HEK293 (cell line): ENCODE measurements around the gene TBC1D9B.

ENCODE experiments used
- YY1 ChIP-seq: fragments of 450-650 bp; formaldehyde crosslinking; IDR thresholded peaks from 2 replicates; pipeline ENCODE4 v1.5.1; 2018; ENCODE audit warnings: missing biosample characterization, missing genetic modification characterization
- ZIC2 ChIP-seq: fragments of 450-650 bp; formaldehyde crosslinking; IDR thresholded peaks from 2 replicates; pipeline ENCODE4 v1.5.1; 2016; ENCODE audit warnings: missing biosample characterization, missing genetic modification characterization
- ZNF140 ChIP-seq: fragments of 450-650 bp; formaldehyde crosslinking; IDR thresholded peaks from 2 replicates; pipeline ENCODE4 v1.5.1; 2016; ENCODE audit warnings: missing biosample characterization, missing genetic modification characterization
- ZNF350 ChIP-seq: fragments of 450-650 bp; formaldehyde crosslinking; IDR thresholded peaks from 2 replicates; pipeline ENCODE4 v1.5.0; 2017; ENCODE audit warnings: missing biosample characterization, mild to moderate bottlenecking, missing genetic modification characterization
- ZNF423 ChIP-seq: fragments of 450-650 bp; formaldehyde crosslinking; IDR thresholded peaks from 2 replicates; pipeline ENCODE4 v1.5.1; 2016; ENCODE audit warnings: missing biosample characterization, missing genetic modification characterization
- ZNF660 ChIP-seq: fragments of 450-650 bp; IDR thresholded peaks from 2 replicates; pipeline ENCODE4 v1.5.1; 2018; ENCODE audit warnings: missing biosample characterization, mild to moderate bottlenecking, missing genetic modification characterization
- TF ChIP-seq, protein P1 (sequence below): fragments of 450-650 bp; formaldehyde crosslinking; IDR thresholded peaks from 2 replicates; pipeline ENCODE4 v1.5.1; 2016; ENCODE audit warnings: missing biosample characterization, missing genetic modification characterization
- TF ChIP-seq, protein P2 (sequence below): fragments of 450-650 bp; formaldehyde crosslinking; IDR thresholded peaks from 2 replicates; pipeline ENCODE4 v1.5.1; 2016; ENCODE audit warnings: missing biosample characterization, missing genetic modification characterization
- TF ChIP-seq, protein P3 (sequence below): fragments of 450-650 bp; formaldehyde crosslinking; IDR thresholded peaks from 2 replicates; pipeline ENCODE4 v1.5.1; 2016; ENCODE audit warnings: missing biosample characterization, missing genetic modification characterization
- TF ChIP-seq, protein P4 (sequence below): fragments of 450-650 bp; formaldehyde crosslinking; IDR thresholded peaks from 2 replicates; pipeline ENCODE4 v1.5.1; 2016; ENCODE audit warnings: missing biosample characterization, missing genetic modification characterization, low read depth

DNA sequence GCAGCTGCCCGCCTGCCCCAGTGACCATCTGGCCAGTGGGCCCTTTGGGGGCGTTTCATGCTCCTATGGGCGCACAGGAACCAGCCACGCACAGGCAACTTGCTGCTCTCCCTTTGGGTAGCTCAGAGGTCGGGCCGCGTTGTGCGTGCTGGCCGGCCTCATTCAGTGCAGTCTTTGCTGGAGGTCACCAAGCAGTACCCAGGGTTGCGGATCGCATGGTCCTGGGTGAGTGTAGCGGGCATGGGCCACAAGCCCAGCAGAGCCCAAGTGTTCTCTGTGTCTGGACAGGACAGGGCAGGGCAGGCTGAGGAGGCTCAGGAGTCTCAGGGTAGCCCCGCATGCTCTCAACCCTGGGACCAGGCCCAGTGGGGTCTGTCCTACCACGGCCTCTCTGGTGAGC, 39.2 kb downstream of the TBC1D9B start:
- TF ChIP-seq, protein P1, sequence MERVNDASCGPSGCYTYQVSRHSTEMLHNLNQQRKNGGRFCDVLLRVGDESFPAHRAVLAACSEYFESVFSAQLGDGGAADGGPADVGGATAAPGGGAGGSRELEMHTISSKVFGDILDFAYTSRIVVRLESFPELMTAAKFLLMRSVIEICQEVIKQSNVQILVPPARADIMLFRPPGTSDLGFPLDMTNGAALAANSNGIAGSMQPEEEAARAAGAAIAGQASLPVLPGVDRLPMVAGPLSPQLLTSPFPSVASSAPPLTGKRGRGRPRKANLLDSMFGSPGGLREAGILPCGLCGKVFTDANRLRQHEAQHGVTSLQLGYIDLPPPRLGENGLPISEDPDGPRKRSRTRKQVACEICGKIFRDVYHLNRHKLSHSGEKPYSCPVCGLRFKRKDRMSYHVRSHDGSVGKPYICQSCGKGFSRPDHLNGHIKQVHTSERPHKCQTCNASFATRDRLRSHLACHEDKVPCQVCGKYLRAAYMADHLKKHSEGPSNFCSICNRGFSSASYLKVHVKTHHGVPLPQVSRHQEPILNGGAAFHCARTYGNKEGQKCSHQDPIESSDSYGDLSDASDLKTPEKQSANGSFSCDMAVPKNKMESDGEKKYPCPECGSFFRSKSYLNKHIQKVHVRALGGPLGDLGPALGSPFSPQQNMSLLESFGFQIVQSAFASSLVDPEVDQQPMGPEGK (tag by site-specific recombination), result no peak
- TF ChIP-seq, protein P2, sequence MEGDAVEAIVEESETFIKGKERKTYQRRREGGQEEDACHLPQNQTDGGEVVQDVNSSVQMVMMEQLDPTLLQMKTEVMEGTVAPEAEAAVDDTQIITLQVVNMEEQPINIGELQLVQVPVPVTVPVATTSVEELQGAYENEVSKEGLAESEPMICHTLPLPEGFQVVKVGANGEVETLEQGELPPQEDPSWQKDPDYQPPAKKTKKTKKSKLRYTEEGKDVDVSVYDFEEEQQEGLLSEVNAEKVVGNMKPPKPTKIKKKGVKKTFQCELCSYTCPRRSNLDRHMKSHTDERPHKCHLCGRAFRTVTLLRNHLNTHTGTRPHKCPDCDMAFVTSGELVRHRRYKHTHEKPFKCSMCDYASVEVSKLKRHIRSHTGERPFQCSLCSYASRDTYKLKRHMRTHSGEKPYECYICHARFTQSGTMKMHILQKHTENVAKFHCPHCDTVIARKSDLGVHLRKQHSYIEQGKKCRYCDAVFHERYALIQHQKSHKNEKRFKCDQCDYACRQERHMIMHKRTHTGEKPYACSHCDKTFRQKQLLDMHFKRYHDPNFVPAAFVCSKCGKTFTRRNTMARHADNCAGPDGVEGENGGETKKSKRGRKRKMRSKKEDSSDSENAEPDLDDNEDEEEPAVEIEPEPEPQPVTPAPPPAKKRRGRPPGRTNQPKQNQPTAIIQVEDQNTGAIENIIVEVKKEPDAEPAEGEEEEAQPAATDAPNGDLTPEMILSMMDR (tag by site-specific recombination), result no peak
- no peak for TF ChIP-seq ZNF350 (tag by site-specific recombination)
- TF ChIP-seq ZNF140 (tag by site-specific recombination), result no peak
- TF ChIP-seq, protein P3, sequence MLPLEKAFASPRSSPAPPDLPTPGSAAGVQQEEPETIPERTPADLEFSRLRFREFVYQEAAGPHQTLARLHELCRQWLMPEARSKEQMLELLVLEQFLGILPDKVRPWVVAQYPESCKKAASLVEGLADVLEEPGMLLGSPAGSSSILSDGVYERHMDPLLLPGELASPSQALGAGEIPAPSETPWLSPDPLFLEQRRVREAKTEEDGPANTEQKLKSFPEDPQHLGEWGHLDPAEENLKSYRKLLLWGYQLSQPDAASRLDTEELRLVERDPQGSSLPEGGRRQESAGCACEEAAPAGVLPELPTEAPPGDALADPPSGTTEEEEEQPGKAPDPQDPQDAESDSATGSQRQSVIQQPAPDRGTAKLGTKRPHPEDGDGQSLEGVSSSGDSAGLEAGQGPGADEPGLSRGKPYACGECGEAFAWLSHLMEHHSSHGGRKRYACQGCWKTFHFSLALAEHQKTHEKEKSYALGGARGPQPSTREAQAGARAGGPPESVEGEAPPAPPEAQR (tag by site-specific recombination), result no peak
- TF ChIP-seq, protein P4, sequence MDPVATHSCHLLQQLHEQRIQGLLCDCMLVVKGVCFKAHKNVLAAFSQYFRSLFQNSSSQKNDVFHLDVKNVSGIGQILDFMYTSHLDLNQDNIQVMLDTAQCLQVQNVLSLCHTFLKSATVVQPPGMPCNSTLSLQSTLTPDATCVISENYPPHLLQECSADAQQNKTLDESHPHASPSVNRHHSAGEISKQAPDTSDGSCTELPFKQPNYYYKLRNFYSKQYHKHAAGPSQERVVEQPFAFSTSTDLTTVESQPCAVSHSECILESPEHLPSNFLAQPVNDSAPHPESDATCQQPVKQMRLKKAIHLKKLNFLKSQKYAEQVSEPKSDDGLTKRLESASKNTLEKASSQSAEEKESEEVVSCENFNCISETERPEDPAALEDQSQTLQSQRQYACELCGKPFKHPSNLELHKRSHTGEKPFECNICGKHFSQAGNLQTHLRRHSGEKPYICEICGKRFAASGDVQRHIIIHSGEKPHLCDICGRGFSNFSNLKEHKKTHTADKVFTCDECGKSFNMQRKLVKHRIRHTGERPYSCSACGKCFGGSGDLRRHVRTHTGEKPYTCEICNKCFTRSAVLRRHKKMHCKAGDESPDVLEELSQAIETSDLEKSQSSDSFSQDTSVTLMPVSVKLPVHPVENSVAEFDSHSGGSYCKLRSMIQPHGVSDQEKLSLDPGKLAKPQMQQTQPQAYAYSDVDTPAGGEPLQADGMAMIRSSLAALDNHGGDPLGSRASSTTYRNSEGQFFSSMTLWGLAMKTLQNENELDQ (tag by site-specific recombination), result no peak
- no peak for TF ChIP-seq ZIC2 (tag by site-specific recombination)
- TF ChIP-seq YY1 (tag by site-specific recombination), result no peak
- TF ChIP-seq ZNF660 (tag by site-specific recombination), result no peak
- no peak for TF ChIP-seq ZNF423
